HEK293 (cell line): Measurements from ENCODE around the gene NECTIN4.
A peak's percentile ranks its signal among the peaks of the same experiment; 100 is the strongest.

Experiments used
- CTCF ChIA-PET: fragments of 350-600 bp; formaldehyde crosslinking; extraction: SDS; loops from one replicate; lab custom pipeline; 2021; ENCODE audit warnings: antibody characterized with exemption; lab: Yijun Ruan, JAX
- POLR2A ChIA-PET: fragments of 300-600 bp; formaldehyde crosslinking; extraction: SDS; loops from one replicate; lab custom pipeline; 2020; ENCODE audit warnings: antibody characterized with exemption, inconsistent platforms; lab: Yijun Ruan, JAX
- H3K27ac ChIP-seq: fragments of 200-500 bp; sonication (Bioruptor generic); 2 replicates; pipeline ENCODE4 v1.5.1; 2014; ENCODE audit warnings: low read depth, low read length, control low read depth, inconsistent platforms; ENCODE audit errors: extremely low read depth
- H3K36me3 ChIP-seq, 2 experiments: fragments of 200-500 bp in 1 of 2; sonication (Bioruptor generic) in 1 of 2; 1 replicate in 1 of 2; 2 replicates in 1 of 2; pipeline ENCODE4 v1.5.1; 2014 to 2017; ENCODE audit warnings: inconsistent platforms in 2 of 2, low read length in 2 of 2; ENCODE audit not compliant: control insufficient read depth in 2 of 2, insufficient read depth in 1 of 2
- H3K4me1 ChIP-seq: fragments of 200-500 bp; sonication (Bioruptor generic); 2 replicates; pipeline ENCODE4 v1.5.1; 2014; ENCODE audit warnings: mild to moderate bottlenecking, low read length, inconsistent platforms; ENCODE audit not compliant: control insufficient read depth, insufficient read depth
- H3K4me3 ChIP-seq: 2 replicates; pipeline ENCODE4 v1.5.1; 2011; ENCODE audit warnings: low read depth, mild to moderate bottlenecking, control low read depth, low read length, moderate library complexity
- H3K9me3 ChIP-seq: fragments of 200-500 bp; sonication (Bioruptor generic); 2 replicates; pipeline ENCODE4 v1.5.1; 2014; ENCODE audit warnings: low read depth, low read length, inconsistent platforms; ENCODE audit not compliant: control insufficient read depth, insufficient read depth
- KLF16 ChIP-seq: fragments of 450-650 bp; formaldehyde crosslinking; IDR thresholded peaks from 2 replicates; pipeline ENCODE4 v1.5.1; 2017; ENCODE audit warnings: missing biosample characterization, missing genetic modification characterization
- KLF9 ChIP-seq: fragments of 450-650 bp; formaldehyde crosslinking; IDR thresholded peaks from 2 replicates; pipeline ENCODE4 v1.5.1; 2016; ENCODE audit warnings: missing biosample characterization, missing genetic modification characterization, low read depth
- OVOL3 ChIP-seq: fragments of 450-650 bp; formaldehyde crosslinking; IDR thresholded peaks from 2 replicates; pipeline ENCODE4 v1.5.1; 2016; ENCODE audit warnings: missing biosample characterization, missing genetic modification characterization
- SCRT1 ChIP-seq: fragments of 450-650 bp; formaldehyde crosslinking; IDR thresholded peaks from 2 replicates; pipeline ENCODE4 v1.5.1; 2016; ENCODE audit warnings: missing biosample characterization, missing genetic modification characterization, borderline replicate concordance
- SCRT2 ChIP-seq: fragments of 450-650 bp; formaldehyde crosslinking; IDR thresholded peaks from 2 replicates; pipeline ENCODE4 v1.5.1; 2016; ENCODE audit warnings: missing biosample characterization, missing genetic modification characterization
- TCF7L2 ChIP-seq: IDR thresholded peaks from 2 replicates; pipeline ENCODE4 v1.6.1; 2011; ENCODE audit warnings: low read depth, mild to moderate bottlenecking, inconsistent platforms, low read length, moderate library complexity, borderline replicate concordance
- TRIM28 ChIP-seq: IDR thresholded peaks from 2 replicates; pipeline ENCODE4 v1.6.1; 2011; ENCODE audit warnings: low read length, control low read depth, borderline replicate concordance
- YY1 ChIP-seq: fragments of 450-650 bp; formaldehyde crosslinking; IDR thresholded peaks from 2 replicates; pipeline ENCODE4 v1.5.1; 2018; ENCODE audit warnings: missing biosample characterization, missing genetic modification characterization
- ZBTB8A ChIP-seq: fragments of 450-650 bp; formaldehyde crosslinking; IDR thresholded peaks from 2 replicates; pipeline ENCODE4 v1.5.1; 2016; ENCODE audit warnings: missing biosample characterization, missing genetic modification characterization
- ZIC2 ChIP-seq: fragments of 450-650 bp; formaldehyde crosslinking; IDR thresholded peaks from 2 replicates; pipeline ENCODE4 v1.5.1; 2016; ENCODE audit warnings: missing biosample characterization, missing genetic modification characterization
- ZNF133 ChIP-seq: fragments of 450-650 bp; formaldehyde crosslinking; IDR thresholded peaks from 2 replicates; pipeline ENCODE4 v1.5.1; 2016; ENCODE audit warnings: missing biosample characterization, missing genetic modification characterization
- ZNF146 ChIP-seq: fragments of 450-650 bp; formaldehyde crosslinking; IDR thresholded peaks from 2 replicates; pipeline ENCODE4 v1.5.1; 2016; ENCODE audit warnings: missing biosample characterization, missing genetic modification characterization
- ZNF175 ChIP-seq: fragments of 450-650 bp; formaldehyde crosslinking; IDR thresholded peaks from 2 replicates; pipeline ENCODE4 v1.5.1; 2016; ENCODE audit warnings: missing biosample characterization, missing genetic modification characterization
- ZNF2 ChIP-seq: fragments of 450-650 bp; formaldehyde crosslinking; IDR thresholded peaks from 2 replicates; pipeline ENCODE4 v1.5.1; 2016; ENCODE audit warnings: missing biosample characterization, missing genetic modification characterization
- ZNF274 ChIP-seq, 2 experiments: fragments of 200-500 bp in 1 of 2; fragments of 450-650 bp in 1 of 2; sonication (Bioruptor generic) in 1 of 2; formaldehyde crosslinking in 1 of 2; IDR thresholded peaks; 2 replicates each; pipeline versions ENCODE4 v1.5.1 to v1.6.1; 2014 to 2016; ENCODE audit warnings: borderline replicate concordance in 1 of 2, inconsistent platforms in 1 of 2, low read length in 1 of 2, missing biosample characterization in 1 of 2, missing genetic modification characterization in 1 of 2
- ZNF341 ChIP-seq: fragments of 450-650 bp; formaldehyde crosslinking; IDR thresholded peaks from 2 replicates; pipeline ENCODE4; 2016; ENCODE audit warnings: low read depth, missing biosample characterization, missing genetic modification characterization
- ZNF416 ChIP-seq: fragments of 450-650 bp; formaldehyde crosslinking; IDR thresholded peaks from 2 replicates; pipeline ENCODE4 v1.5.1; 2016; ENCODE audit warnings: missing biosample characterization, missing genetic modification characterization
- ZNF623 ChIP-seq: fragments of 450-650 bp; formaldehyde crosslinking; IDR thresholded peaks from 2 replicates; pipeline ENCODE4 v1.5.1; 2016; ENCODE audit warnings: missing biosample characterization, missing genetic modification characterization

NECTIN4 gene

GRCh38 chr1:161051219-161051618 lies 38.1 kb downstream of the NECTIN4 start:
- no peaks in the 10 kb centered on the region for H3K36me3 ChIP-seq

DNA sequence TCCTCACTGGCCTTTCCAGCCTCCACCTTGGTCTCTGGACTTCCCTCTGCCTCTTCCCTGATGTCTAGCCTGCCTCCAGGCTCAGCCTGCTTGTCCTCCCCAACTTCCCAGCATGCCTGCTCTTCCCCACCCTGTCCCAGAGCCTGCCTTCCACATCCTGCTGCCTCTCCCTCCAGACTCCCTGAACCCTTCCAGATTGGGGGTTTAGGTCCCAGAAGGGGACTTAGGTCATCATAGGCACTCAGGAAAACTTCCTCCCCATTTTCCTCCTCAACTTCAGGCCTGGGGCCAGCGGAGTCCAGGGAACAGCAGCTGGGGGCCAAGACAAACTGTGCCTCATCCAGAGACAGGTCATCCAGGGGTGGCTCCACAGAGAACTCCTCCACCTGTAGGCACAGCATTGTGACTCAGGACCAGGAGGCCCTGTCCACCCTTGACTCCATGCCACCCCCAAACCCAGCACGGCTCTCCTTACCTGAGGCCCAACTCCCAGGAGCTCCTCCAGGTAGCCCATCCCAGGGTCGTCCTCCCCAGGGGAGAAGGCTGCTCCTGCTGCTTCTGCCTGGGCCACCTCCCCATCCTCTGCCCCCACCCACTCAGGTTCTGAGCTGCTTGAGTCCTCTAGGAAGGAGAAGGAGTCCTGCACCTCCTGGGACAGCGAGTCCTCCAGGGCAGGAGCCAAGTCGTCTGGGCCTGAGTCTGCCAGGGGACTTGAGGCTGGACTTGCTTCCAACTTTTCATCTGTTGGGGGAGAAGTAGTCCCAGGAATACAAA lies 40.2 kb downstream of the NECTIN4 start:
- ChIA-PET POLR2A (interaction anchor here (1.2 kb wide), 1 partner anchor 98 kb away, joined by 4 read pairs; no protein-coding TSS in a partner anchor), CTCF (interaction anchor here (0.5 to 1.3 kb wide), 2 partner anchors 10 to 12 kb away, joined by 3 to 4 read pairs; partner anchors contain the start of gene TSTD1)
- no peak overlapping the region for H3K27ac ChIP-seq
- no peaks in the 10 kb centered on the region for H3K36me3 ChIP-seq
- no peaks in the 10 kb centered on the region for H3K9me3 ChIP-seq
- no peak overlapping the region for H3K4me3 ChIP-seq
- TF ChIP-seq ZNF2 (tag by site-specific recombination) (no peak), ZNF274 (IDR thresholded peaks at IDR 0.05; ENCODE audit: low read length) (no peak), ZNF274 (tag by site-specific recombination; IDR thresholded peaks at IDR 0.05; ENCODE audit: borderline replicate concordance) (peak; percentile 95), TRIM28 (peak; percentile 40; the same call in 1 of the 2 replicates), ZNF416 (tag by site-specific recombination) (no peak), ZNF623 (tag by site-specific recombination) (no peak), OVOL3 (tag by site-specific recombination) (no peak)
- H3K4me1 ChIP-seq, result 0 out of 2 replicates have a peak, but pooled peaks cover 4% of the 10 kb centered on the region

More at GRCh38 chr1:161051219-161051618, 38.1 kb downstream of the NECTIN4 start:
- H3K27ac ChIP-seq, result no peak overlapping the region
- POLR2A ChIA-PET, result interaction anchor here (1.1 kb wide), 1 partner anchor 66 kb away, joined by 4 read pairs; no protein-coding TSS in a partner anchor
- CTCF ChIA-PET, result no interaction called here
- TF ChIP-seq ZNF175 (no peak), SCRT1 (tag by site-specific recombination) (no peak), ZIC2 (tag by site-specific recombination) (no peak), ZNF341 (tag by site-specific recombination) (no peak), TCF7L2 (no peak)
- TF ChIP-seq, all 188 proteins: peak for 0
- H3K4me1 ChIP-seq, result no peaks in the 10 kb centered on the region
- no peak overlapping the region for H3K4me3 ChIP-seq
- no peaks in the 10 kb centered on the region for H3K9me3 ChIP-seq

- Histone ChIP-seq H3K9me3 (no peaks in the 10 kb centered on the region), H3K36me3 (peaks cover 0 to 7% of the 10 kb centered on the region in 2 experiments; a peak in 1 of 3 replicates), H3K4me1 (0 out of 2 replicates have a peak, but pooled peaks cover 4% of the 10 kb centered on the region), H3K27ac (no peak overlapping the region)
- ChIA-PET CTCF (interaction anchor here (0.6 to 4.6 kb wide), 8 partner anchors 24 to 270 kb away, joined by 3 to 27 read pairs (median 4); partner anchors contain the start of genes F11R, ITLN2 and KLHDC9), POLR2A (interaction anchor here (0.8 kb wide), 1 partner anchor 37 kb away, joined by 3 read pairs; no protein-coding TSS in a partner anchor)
- TF ChIP-seq KLF16 (tag by site-specific recombination) (no peak), SCRT2 (tag by site-specific recombination) (0 out of 2 replicates have a peak, but pooled peaks have one; percentile 8)
- TF ChIP-seq, all 188 proteins: peak for 1
- no peak overlapping the region for H3K4me3 ChIP-seq
Observed at GRCh38 chr1:161047436-161048420, 41.6 kb downstream of the NECTIN4 start.

GRCh38 chr1:161046605-161047228 lies 42.6 kb downstream of the NECTIN4 start:
- Histone ChIP-seq H3K36me3 (peaks cover 0 to 17% of the 10 kb centered on the region in 2 experiments; a peak in 1 of 3 replicates), H3K4me3 (no peak overlapping the region), H3K9me3 (no peaks in the 10 kb centered on the region), H3K4me1 (0 out of 2 replicates have a peak, but pooled peaks cover 4% of the 10 kb centered on the region), H3K27ac (no peak overlapping the region; the same call in 1 of the 2 replicates)
- TF ChIP-seq ZNF133 (tag by site-specific recombination) (no peak), ZNF146 (tag by site-specific recombination) (no peak), YY1 (no peak), KLF9 (tag by site-specific recombination) (no peak), ZBTB8A (tag by site-specific recombination) (no peak)
- ChIA-PET POLR2A (interaction anchor here (1.9 to 2.4 kb wide), 3 partner anchors 26 to 51 kb away, joined by 10 to 50 read pairs (median 14); partner anchors contain the start of genes F11R and KLHDC9), CTCF (interaction anchor here (0.6 to 4.6 kb wide), 11 partner anchors 9 to 269 kb away, joined by 3 to 27 read pairs (median 4); partner anchors contain the start of genes F11R, ITLN2 and KLHDC9)
